Right atrium auricular region (tissue), 2 donors: ENCODE measurements around the gene C1orf198. TPM values are rescaled to one million over a fixed set of nuclear protein-coding genes. Genes with fewer than 3 reads are reported as not detected.

ENCODE experiments used
- DNase-seq: peaks from one replicate; pipeline ENCODE4 v3.0.0-alpha.2; 2019; ENCODE audit warnings: low spot score
- H3K27ac ChIP-seq, 2 donors: fragments of 200-600 bp; sonication (generic); 1 replicate in 1 of 2; 2 replicates in 1 of 2; pipeline ENCODE4 v1.5.1; 2016 to 2019
- H3K27me3 ChIP-seq, 2 donors: fragments of 200-600 bp; sonication (generic); one replicate each; pipeline versions ENCODE4 v1.5.1 to v1.6.0; 2017 to 2019
- H3K36me3 ChIP-seq: fragments of 200-600 bp; sonication (generic); one replicate; pipeline ENCODE4 v1.5.1; 2016
- H3K4me1 ChIP-seq, 2 donors: fragments of 200-600 bp; sonication (generic); one replicate each; pipeline versions ENCODE4 v1.5.1 to v1.6.0; 2017 to 2019
- H3K4me3 ChIP-seq, 2 donors: fragments of 200-600 bp; sonication (generic); 1 replicate in 1 of 2; 2 replicates in 1 of 2; pipeline ENCODE4 v1.5.1; 2017 to 2019; ENCODE audit warnings: mild to moderate bottlenecking in 1 of 2, moderate library complexity in 1 of 2
- H3K9me3 ChIP-seq, 2 donors: fragments of 200-600 bp; sonication (generic); one replicate each; pipeline ENCODE4 v1.5.1; 2019
- total RNA-seq, 2 donors: library from RNA; depleted of rRNA; stranded (reverse); fragments of >200 nt; gene quantifications; one replicate each; pipeline ENCODE4 v1.1.0, GENCODE V29; 2016
- TF ChIP-seq, protein P1 (sequence below), 2 donors: fragments of 200-600 bp; sonication (generic); IDR thresholded peaks; one replicate each; pipeline ENCODE4 v1.5.1; 2019; ENCODE audit warnings: antibody characterized with exemption in 2 of 2

The C1orf198 gene
- total RNA-seq, 2 donors from 2014 or later = 86.1 to 115 TPM

GRCh38 chr1:230822092-230822581 is 46.2 kb downstream of the C1orf198 start:
- peak; percentile 60 for DNase-seq
- Histone ChIP-seq H3K9me3 (no peaks in the 10 kb centered on the region), H3K4me1 (peaks cover 0 to 55% of the 10 kb centered on the region in 2 donors), H3K4me3 (no peak overlapping the region), H3K27me3 (no peaks in the 10 kb centered on the region), H3K36me3 (no peaks in the 10 kb centered on the region), H3K27ac (peak overlapping the region; percentile 77 to 90)
- TF ChIP-seq, protein P1, sequence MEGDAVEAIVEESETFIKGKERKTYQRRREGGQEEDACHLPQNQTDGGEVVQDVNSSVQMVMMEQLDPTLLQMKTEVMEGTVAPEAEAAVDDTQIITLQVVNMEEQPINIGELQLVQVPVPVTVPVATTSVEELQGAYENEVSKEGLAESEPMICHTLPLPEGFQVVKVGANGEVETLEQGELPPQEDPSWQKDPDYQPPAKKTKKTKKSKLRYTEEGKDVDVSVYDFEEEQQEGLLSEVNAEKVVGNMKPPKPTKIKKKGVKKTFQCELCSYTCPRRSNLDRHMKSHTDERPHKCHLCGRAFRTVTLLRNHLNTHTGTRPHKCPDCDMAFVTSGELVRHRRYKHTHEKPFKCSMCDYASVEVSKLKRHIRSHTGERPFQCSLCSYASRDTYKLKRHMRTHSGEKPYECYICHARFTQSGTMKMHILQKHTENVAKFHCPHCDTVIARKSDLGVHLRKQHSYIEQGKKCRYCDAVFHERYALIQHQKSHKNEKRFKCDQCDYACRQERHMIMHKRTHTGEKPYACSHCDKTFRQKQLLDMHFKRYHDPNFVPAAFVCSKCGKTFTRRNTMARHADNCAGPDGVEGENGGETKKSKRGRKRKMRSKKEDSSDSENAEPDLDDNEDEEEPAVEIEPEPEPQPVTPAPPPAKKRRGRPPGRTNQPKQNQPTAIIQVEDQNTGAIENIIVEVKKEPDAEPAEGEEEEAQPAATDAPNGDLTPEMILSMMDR (IDR thresholded peaks at IDR 0.05) = no peak

DNA sequence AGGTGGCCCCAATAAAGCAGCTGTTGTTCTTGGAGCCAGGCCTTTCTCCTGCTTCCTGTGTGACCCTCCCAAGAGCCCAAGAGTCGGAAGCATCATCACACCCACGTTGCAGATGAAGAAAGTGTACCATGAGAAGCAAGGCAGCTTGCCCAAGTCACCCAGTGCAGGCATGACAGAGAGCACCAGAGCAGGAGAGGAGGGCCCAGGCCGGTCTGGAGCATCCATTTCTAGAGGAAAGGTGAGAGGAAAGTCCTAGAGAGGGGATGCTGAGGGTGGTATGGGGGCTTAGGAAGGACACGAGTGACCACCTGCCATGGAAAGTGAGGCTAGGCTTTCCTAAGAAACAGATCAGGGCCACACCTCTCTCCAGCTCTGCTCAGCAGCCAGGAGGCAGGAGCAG is 47.0 kb downstream of the C1orf198 start:
- no peaks in the 10 kb centered on the region for H3K36me3 ChIP-seq
- peak overlapping the region in 1 of 2 donors; percentile 77 for H3K27ac ChIP-seq
- no peaks in the 10 kb centered on the region for H3K9me3 ChIP-seq
- TF ChIP-seq, protein P1 (IDR thresholded peaks at IDR 0.05) = no peak
- DNase-seq = no peak
- no peaks in the 10 kb centered on the region for H3K27me3 ChIP-seq
- no peak overlapping the region for H3K4me3 ChIP-seq
- peaks cover 0 to 47% of the 10 kb centered on the region in 2 donors for H3K4me1 ChIP-seq

GRCh38 chr1:230820568-230820967 is 47.8 kb downstream of the C1orf198 start:
- no peaks in the 10 kb centered on the region for H3K9me3 ChIP-seq
- no peaks in the 10 kb centered on the region for H3K36me3 ChIP-seq
- peak; percentile 32 for DNase-seq
- TF ChIP-seq, protein P1 (IDR thresholded peaks at IDR 0.05) = no peak
- no peak overlapping the region for H3K27ac ChIP-seq
- H3K4me1 ChIP-seq = peaks cover 0 to 40% of the 10 kb centered on the region in 2 donors
- H3K27me3 ChIP-seq = no peaks in the 10 kb centered on the region
- no peak overlapping the region for H3K4me3 ChIP-seq

GRCh38 chr1:230819976-230820375 is 48.3 kb downstream of the C1orf198 start:
- Histone ChIP-seq H3K36me3 (no peaks in the 10 kb centered on the region), H3K4me1 (peaks cover 0 to 40% of the 10 kb centered on the region in 2 donors), H3K4me3 (no peak overlapping the region), H3K27me3 (no peaks in the 10 kb centered on the region), H3K9me3 (no peaks in the 10 kb centered on the region), H3K27ac (no peak overlapping the region)
- peak; percentile 7 for DNase-seq
- TF ChIP-seq, protein P1 (IDR thresholded peaks at IDR 0.05) = no peak

DNA sequence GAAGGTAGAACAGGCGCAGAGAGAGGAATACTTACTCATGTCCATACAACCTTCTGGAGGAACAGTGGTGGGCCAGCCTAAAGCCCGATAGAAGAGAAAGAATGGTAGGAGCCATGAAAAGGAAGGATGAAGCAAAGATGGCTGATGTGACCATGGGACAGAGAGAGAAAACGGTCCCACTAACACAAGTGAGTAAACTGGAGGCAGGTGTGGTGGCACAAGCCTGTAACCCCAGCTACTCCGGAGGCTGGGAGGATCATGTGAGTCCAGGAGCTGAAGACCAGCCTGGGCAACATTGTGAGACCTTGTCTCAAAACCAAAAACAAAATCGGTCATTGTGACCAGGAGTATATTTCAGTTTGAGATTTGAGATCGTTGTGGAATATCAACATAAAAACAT is 49.4 kb downstream of the C1orf198 start:
- DNase-seq = peak; percentile 46
- H3K4me3 ChIP-seq = no peak overlapping the region
- peaks cover 0 to 31% of the 10 kb centered on the region in 2 donors for H3K4me1 ChIP-seq
- TF ChIP-seq, protein P1 (IDR thresholded peaks at IDR 0.05) = no peak
- no peaks in the 10 kb centered on the region for H3K36me3 ChIP-seq
- H3K27me3 ChIP-seq = no peaks in the 10 kb centered on the region
- no peak overlapping the region for H3K27ac ChIP-seq
- no peaks in the 10 kb centered on the region for H3K9me3 ChIP-seq

- H3K27ac ChIP-seq = no peak overlapping the region
- no peaks in the 10 kb centered on the region for H3K9me3 ChIP-seq
- peak; percentile 5 for DNase-seq
- peaks cover 0 to 26% of the 10 kb centered on the region in 2 donors for H3K4me1 ChIP-seq
- no peak overlapping the region for H3K4me3 ChIP-seq
- TF ChIP-seq, protein P1 (IDR thresholded peaks at IDR 0.05) = no peak
- H3K36me3 ChIP-seq = no peaks in the 10 kb centered on the region
- no peaks in the 10 kb centered on the region for H3K27me3 ChIP-seq
These were observed 50.0 kb downstream of the C1orf198 start for GRCh38 chr1:230818367-230818766.
